HepG2 (cell line): ENCODE data around the gene CTF1. TPM values are rescaled to one million over a fixed set of nuclear protein-coding genes. Genes with fewer than 3 reads are reported as not detected.
A peak's percentile ranks its signal among the peaks of the same experiment; 100 is the strongest.

Experiments
- CAMTA2 ChIP-seq: sonication (generic); formaldehyde crosslinking; IDR thresholded peaks from 2 replicates; pipeline ENCODE4 v1.4.0; 2020; ENCODE audit warnings: mild to moderate bottlenecking, missing genetic modification reagents, borderline replicate concordance
- EZH2 ChIP-seq: conservative IDR thresholded peaks from 2 replicates; pipeline ENCODE4 v1.6.1; 2012; ENCODE audit warnings: mild to moderate bottlenecking, low read depth, low read length, moderate library complexity
- FIP1L1 ChIP-seq: fragments of 200-400 bp; formaldehyde crosslinking; IDR thresholded peaks from 2 replicates; pipeline ENCODE4 v1.6.1; 2018; ENCODE audit warnings: low read depth, mild to moderate bottlenecking, low read length, moderate library complexity, borderline replicate concordance; ENCODE audit not compliant: insufficient read depth
- FOXM1 ChIP-seq: sonication (generic); formaldehyde crosslinking; IDR thresholded peaks from 2 replicates; pipeline ENCODE4 v1.5.0; 2020; ENCODE audit warnings: missing genetic modification reagents
- HOMEZ ChIP-seq: IDR thresholded peaks from 2 replicates; pipeline ENCODE4 v1.6.1; 2016; ENCODE audit warnings: low read depth
- MEIS1 ChIP-seq: sonication (generic); formaldehyde crosslinking; IDR thresholded peaks from 2 replicates; pipeline ENCODE4 v1.9.0; 2021; ENCODE audit warnings: mild to moderate bottlenecking, missing genetic modification reagents, moderate library complexity, borderline replicate concordance
- MTA1 ChIP-seq: sonication (generic); formaldehyde crosslinking; IDR thresholded peaks from 2 replicates; pipeline ENCODE4 v1.4.0; 2020; ENCODE audit warnings: missing genetic modification reagents, mild to moderate bottlenecking, borderline replicate concordance
- MYNN ChIP-seq: sonication (generic); formaldehyde crosslinking; IDR thresholded peaks from 2 replicates; pipeline ENCODE4 v1.4.0; 2020; ENCODE audit warnings: mild to moderate bottlenecking, low read depth, missing genetic modification reagents
- NRL ChIP-seq: sonication (generic); formaldehyde crosslinking; IDR thresholded peaks from 2 replicates; pipeline ENCODE4 v1.5.0; 2020; ENCODE audit warnings: missing genetic modification reagents, mild to moderate bottlenecking, moderate library complexity, borderline replicate concordance
- PAX8 ChIP-seq: sonication (generic); formaldehyde crosslinking; IDR thresholded peaks from 2 replicates; pipeline ENCODE4 v1.8.0; 2022; ENCODE audit warnings: mild to moderate bottlenecking, missing genetic modification reagents, borderline replicate concordance
- PHF8 ChIP-seq: sonication (generic); formaldehyde crosslinking; IDR thresholded peaks from 2 replicates; pipeline ENCODE4 v1.5.0; 2020; ENCODE audit warnings: missing genetic modification reagents
- REPIN1 ChIP-seq: sonication (generic); formaldehyde crosslinking; IDR thresholded peaks from 2 replicates; pipeline ENCODE4 v1.8.0; 2022; ENCODE audit warnings: missing genetic modification reagents, low read depth, mild to moderate bottlenecking, borderline replicate concordance
- THAP9 ChIP-seq: sonication (generic); formaldehyde crosslinking; IDR thresholded peaks from 2 replicates; pipeline ENCODE4; 2020; ENCODE audit warnings: missing genetic modification reagents, mild to moderate bottlenecking, borderline replicate concordance
- TOPORS ChIP-seq: sonication (generic); formaldehyde crosslinking; IDR thresholded peaks from 2 replicates; pipeline ENCODE4 v1.8.0; 2023; ENCODE audit warnings: mild to moderate bottlenecking, missing genetic modification reagents
- YY1 ChIP-seq: IDR thresholded peaks from 2 replicates; pipeline ENCODE4 v1.6.1; 2011; ENCODE audit warnings: low read length, low read depth, moderate library complexity, mild to moderate bottlenecking; ENCODE audit not compliant: insufficient read depth, insufficient replicate concordance
- ZBTB42 ChIP-seq: sonication (generic); formaldehyde crosslinking; IDR thresholded peaks from 2 replicates; pipeline ENCODE4 v1.5.0; 2020; ENCODE audit warnings: mild to moderate bottlenecking, missing genetic modification reagents
- ZFYVE20 ChIP-seq: sonication (generic); formaldehyde crosslinking; IDR thresholded peaks from 2 replicates; pipeline ENCODE4 v1.8.0; 2023; ENCODE audit warnings: low read depth, mild to moderate bottlenecking, moderate library complexity, missing genetic modification reagents, borderline replicate concordance
- ZNF232 ChIP-seq: sonication (generic); formaldehyde crosslinking; IDR thresholded peaks from 2 replicates; pipeline ENCODE4 v1.4.0; 2020; ENCODE audit warnings: missing genetic modification reagents, borderline replicate concordance
- ZNF280D ChIP-seq: sonication (generic); formaldehyde crosslinking; IDR thresholded peaks from 2 replicates; pipeline ENCODE4 v1.5.1; 2020; ENCODE audit warnings: mild to moderate bottlenecking, missing genetic modification reagents
- ZNF614 ChIP-seq: IDR thresholded peaks from 2 replicates; pipeline ENCODE4 v1.6.1; 2018; ENCODE audit warnings: missing biosample characterization, missing genetic modification reagents, inconsistent platforms, borderline replicate concordance
- ZNF678 ChIP-seq: sonication (generic); formaldehyde crosslinking; IDR thresholded peaks from 2 replicates; pipeline ENCODE4 v1.4.0; 2020; ENCODE audit warnings: mild to moderate bottlenecking, missing genetic modification reagents
- polyA plus RNA-seq, 8 experiments: library from polyadenylated mRNA; depleted of rRNA in 3 of 8; stranded (reverse) in 7 of 8; unstranded in 1 of 8; fragments of >200 nt; fragmentation: Illumina TruSeq in 4 of 8; extraction: Trizol in 4 of 8; gene quantifications; 2 replicates each; pipeline versions ENCODE4 v1.2.1 to v1.2.3, GENCODE V29; 2011 to 2016; ENCODE audit warnings: low read depth in 4 of 8, missing spikeins in 1 of 8, mixed read lengths in 1 of 8; ENCODE audit not compliant: insufficient read depth in 1 of 8
- total RNA-seq, 5 experiments: library from RNA; depleted of rRNA; stranded (reverse); fragments of >200 nt; fragmentation: Illumina TruSeq; extraction: Trizol; gene quantifications; 2 replicates each; pipeline ENCODE4 v1.2.3, GENCODE V29; 2016; ENCODE audit warnings: low read depth in 1 of 5

CTF1 gene
- total and polyA plus RNA-seq, 2 of the 13 experiments (the other 11 are each of a cell fraction or from before 2014, with no cell fraction given) = 0.13 to 1.8 TPM

- TF ChIP-seq REPIN1 (CRISPR knock-in tag) (no peak), TOPORS (CRISPR knock-in tag) (no peak), EZH2 (no peak), PAX8 (CRISPR knock-in tag) (0 out of 2 replicates have a peak, but pooled peaks have one; percentile 10), ZNF678 (CRISPR knock-in tag) (no peak), THAP9 (0 out of 2 replicates have a peak, but pooled peaks have one; percentile 22), MYNN (CRISPR knock-in tag) (no peak), NRL (0 out of 2 replicates have a peak, but pooled peaks have one; percentile 29), MEIS1 (no peak), ZNF614 (CRISPR knock-in tag) (peak; percentile 1; the same call in 1 of the 2 replicates), FOXM1 (no peak), ZNF232 (no peak), CAMTA2 (CRISPR knock-in tag) (0 out of 2 replicates have a peak, but pooled peaks have one; percentile 1), MTA1 (CRISPR knock-in tag) (no peak), FIP1L1 (no peak), ZNF280D (CRISPR knock-in tag) (no peak), YY1 (no peak), PHF8 (no peak), ZFYVE20 (CRISPR knock-in tag) (no peak), ZBTB42 (no peak), HOMEZ (CRISPR knock-in tag) (no peak)
- TF ChIP-seq, all 625 proteins: peak for 10
These were observed 6.6 kb downstream of the CTF1 start (continued) for GRCh38 chr16:30903002-30903401.
